ENCODE measurements around the gene TNRC6A.
"Not testable (repeated sequence)": the region's sequence is repeated elsewhere in the genome, so short reads cannot be mapped to it uniquely, and the experiment has no call there.

Gene TNRC6A

DNA sequence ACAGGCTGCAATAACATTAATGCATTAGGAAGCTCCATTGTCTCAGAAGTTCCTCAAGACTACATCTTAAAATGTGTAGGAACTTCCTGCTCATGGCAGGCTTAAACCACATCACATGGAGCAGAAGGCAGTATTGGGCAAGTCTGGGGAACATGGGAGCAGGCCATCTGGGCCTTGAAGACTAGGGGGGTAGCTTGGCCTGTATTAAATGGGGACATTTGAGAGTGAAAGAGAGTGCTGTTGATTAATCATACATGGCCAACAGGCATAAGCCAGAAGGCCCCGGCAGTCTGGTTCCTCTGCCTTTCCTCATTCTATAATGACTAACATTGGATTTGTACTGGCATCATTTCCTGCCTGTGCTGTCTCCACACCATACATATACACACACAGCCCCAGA is 91.1 kb downstream of the TNRC6A start:
- DNase-seq = peak; percentile 46

DNA sequence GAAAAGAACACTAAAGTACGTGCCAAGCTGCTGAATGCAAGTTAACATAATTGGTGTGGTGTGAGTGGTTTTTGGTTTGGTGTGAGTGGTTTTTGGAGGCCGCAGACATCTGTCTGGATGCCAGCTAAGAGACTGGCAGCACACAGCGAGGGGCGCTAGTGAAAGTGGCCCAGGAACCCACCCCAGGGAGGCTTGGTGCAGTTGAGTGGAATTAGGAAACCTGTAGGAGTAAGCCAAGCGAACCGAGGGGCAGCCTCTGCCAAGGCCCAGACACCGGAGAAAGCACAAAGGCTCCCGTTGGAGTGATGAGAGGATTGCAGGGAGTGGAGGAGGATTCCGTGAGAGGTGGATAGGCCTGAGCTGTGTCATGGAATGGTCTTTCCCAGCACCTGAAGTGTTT is 91.7 kb downstream of the TNRC6A start:
- DNase-seq = no peak

DNA sequence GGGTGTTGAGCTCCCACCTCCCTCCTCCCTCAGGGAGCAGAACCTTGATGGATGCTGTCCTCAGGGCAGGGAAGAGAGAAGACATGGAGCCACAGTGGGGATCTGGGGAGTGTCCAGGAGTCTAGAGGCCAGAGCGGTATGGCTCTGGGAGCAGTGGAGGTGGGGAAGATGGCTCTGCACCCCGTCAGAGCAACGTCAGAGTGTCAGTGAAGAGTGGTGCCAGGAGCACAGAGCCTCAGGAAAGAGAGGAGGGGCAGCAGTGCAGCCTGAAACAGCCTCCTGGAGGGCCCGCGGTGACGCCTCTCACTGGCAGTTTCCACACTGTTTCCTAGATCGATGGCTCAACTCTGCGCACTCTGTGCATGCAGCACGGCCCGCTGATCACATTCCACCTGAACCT is 93.1 kb downstream of the TNRC6A start:
- DNase-seq = no peak

DNA sequence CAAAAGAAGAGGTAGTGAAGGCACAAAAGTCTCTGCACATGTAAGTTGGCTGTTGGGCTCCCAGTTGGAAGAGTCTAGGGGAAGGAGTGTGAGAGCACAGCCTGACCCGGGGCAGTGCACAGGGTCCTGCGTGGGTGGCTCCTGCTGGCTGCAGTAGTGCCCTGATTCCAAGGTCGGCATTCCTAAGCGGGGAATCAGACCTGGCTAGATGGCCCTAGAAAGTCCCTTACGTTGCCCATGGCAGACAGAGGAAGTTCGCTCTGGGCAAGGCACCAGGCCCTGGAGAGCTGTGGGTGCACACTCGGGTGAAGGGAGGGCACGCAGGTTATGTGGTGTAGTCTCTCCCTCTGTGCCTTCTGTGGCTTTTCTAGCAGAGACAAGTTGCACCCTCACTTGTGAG is 93.5 kb downstream of the TNRC6A start:
- no peak for DNase-seq

DNA sequence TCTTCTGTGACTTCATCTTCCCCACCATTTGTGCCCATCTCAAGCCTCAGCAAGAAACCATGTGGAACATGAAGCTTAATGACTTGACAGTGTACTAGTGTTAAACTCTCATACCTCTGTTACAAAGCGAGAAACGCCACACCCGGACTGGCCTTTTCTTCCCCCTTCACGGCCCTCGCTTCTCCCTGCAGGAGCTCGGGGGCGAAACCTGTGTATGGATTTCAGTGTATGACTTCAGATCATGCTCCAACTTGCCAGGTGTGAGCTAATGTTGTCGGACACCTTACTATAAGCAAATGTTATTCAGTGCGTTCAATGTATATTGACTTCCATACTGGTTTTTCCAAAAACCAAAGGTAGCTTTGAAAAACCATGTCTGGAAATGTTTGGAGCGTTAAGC is 96.2 kb downstream of the TNRC6A start:
- DNase-seq = no peak

DNA sequence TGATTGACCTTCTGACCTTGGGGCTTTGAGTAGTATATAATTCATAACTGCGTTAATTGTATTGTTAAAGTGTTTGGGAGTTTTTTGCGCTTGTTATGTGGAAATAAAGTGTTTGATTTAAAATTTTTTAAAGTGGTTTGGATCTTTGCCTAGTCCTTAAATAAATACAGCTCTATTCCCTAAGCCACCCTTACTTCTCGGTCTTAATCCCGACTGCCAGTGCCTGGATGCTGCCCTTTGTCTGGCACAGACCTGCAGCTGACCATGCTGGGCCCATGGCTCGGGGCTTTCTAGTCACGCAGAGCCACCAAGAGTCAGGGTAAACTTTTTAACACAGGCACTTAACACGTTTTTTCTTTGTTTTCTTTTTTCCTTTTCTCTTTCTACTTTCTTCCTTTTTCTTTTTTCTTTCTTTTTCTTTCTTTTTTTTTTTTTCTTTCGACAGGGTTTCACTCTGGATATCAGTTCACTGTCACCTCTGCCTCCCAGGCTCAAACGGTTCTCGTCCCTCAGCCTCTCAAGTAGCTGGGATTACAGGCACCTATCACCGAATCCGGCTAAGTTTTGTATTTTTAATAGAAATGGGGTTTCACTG is 96.7 kb downstream of the TNRC6A start:
- DNase-seq = no peak

DNA sequence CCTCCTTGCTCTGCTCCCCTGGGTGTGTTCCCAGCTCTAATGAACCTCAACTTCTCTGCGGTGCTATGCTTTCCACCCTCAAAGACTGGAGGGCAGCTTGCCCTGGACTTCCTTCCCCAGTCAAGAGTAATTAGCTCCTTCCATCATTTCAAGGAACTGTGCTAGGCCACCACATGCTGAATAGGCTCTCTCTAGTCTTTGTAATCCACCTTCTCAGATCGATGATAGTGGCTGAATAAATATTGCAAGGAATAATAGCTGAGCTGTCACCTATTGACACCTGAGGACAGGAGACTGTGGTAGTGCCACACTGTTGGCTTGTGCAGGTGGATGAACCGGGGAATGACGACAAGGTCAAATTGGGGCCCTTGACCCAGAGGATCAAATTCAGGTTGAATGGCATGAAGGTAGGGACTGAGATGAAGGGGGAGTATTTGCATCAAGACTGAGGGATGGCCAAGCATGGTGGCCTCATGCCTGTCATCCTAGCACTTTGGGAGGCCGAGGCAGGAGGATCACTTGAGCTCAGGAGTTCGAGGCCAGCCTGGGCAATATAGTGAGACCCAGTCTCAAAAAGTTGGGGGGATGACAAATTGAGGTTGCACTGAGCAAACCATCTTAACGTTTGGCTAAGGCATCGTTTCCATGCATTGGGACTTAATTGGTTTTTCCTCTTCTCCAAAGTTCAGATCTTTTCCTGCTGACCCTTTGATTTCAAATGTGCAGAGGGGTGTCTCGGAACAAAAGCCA is 97.5 kb downstream of the TNRC6A start:
- no peak for DNase-seq

DNA sequence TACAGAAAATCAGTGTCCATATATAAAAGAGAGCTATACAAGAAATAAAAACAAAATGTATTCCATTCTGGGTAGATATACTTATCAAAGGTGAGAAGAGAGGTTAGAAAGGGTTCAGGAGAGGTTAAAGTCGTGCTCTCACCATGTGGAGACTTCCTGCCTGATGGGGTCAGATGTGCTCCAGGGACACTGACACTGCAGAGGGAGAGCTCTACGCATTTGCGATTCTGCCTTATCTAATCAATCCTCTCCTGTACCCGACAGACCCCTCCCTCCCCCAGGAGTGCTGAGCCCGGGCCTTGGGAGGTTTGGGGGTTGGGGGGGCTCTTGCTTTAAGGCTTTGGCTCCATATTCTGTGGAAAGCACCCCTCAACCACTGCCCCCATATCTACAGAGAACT is 99.7 kb downstream of the TNRC6A start:
- DNase-seq = no peak

DNA sequence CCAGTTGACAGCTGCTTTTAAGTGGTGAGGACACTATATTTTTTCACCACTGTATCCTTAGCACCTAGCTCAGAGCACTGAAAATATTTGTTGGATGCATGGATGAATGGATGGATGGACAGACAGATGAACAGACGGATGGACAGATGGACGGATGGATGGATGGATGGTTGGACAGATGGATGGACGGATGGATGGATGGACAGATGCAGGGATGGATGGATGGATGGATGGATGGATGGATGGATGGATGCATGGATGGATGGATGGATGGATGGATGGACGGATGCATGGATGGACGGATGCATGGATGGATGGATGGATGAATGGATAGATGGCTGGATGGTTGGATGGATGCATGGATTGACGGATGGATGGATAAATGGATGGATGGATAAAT is 103.9 kb downstream of the TNRC6A start:
- DNase-seq = no peak

DNA sequence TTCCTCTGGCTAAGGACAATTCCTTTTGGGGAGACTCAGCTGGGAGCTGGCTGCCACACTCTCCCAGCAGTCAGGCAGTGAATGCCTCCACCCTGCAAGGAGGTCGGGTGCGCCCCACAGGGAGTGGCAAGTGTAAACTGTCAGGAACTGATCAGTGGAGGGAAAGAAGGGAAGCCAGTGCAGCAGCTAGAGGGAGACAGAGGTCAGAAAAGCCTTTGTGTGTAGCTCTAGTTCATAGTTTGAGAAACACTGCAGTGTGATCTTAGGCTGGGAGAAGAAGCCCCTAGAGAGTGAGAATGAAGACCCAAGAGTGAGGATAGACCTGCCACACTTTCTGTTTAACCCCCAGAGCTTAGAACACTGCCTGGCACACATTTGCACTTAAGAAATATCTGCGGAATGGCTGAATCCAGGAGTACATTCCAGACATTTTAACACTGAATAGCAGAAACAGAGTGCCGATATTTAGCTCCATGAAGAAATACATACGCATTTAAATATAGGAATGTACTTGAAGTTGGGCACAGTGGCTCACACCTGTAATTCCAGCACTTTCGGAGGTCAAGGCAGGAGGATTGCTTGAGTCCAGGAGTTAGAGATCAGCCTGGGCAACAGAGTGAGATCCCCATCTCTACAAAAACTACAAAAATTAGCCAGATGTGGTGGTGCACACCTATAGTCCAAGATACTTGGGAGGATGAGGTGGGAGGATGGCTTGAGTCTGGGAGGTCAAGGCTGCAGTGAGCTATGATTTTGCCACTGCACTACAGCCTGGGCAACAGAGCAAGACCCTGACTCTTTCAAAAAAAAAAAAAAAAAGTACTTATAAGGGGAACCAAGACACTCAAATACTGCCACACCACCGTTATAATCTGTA is 105.2 kb downstream of the TNRC6A start:
- no peak for DNase-seq

DNA sequence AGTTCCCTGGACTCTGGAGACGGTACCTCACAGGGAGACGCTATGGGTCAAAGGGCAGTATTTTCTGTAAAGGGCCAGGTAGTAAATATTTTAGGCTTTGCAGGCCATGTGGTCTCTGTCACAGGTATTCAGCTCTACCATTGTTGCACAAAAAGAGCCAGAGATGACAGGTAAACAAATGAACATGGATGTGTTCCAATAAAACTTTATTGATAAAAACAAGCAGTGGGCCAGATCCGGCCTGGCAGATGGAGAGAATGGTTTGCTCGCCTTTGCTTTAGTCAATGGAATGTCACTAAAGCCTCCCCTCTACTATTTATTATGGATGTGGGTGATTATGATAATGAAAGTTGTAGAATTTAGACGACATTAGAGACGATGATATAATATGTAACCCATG is 107.4 kb downstream of the TNRC6A start:
- no peak for DNase-seq

DNA sequence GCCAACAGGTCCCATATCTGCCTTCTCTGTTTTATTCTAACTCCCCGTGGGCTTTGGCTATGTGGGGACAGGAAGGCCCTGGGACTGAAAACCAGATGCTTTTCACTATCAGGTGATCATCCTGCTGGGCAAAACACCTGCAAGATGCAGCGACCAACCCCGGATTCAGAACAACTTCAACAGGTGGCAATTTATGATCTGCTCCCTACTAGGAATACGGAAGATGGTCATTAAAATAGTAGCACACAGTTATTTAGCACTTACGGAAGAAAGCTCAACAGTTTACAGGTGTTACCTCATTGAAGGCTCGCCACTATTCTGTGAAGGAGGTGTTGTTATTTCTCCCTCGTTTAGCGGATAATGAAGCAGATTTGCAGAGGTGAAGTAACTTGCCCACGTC is 108.5 kb downstream of the TNRC6A start:
- DNase-seq = no peak

DNA sequence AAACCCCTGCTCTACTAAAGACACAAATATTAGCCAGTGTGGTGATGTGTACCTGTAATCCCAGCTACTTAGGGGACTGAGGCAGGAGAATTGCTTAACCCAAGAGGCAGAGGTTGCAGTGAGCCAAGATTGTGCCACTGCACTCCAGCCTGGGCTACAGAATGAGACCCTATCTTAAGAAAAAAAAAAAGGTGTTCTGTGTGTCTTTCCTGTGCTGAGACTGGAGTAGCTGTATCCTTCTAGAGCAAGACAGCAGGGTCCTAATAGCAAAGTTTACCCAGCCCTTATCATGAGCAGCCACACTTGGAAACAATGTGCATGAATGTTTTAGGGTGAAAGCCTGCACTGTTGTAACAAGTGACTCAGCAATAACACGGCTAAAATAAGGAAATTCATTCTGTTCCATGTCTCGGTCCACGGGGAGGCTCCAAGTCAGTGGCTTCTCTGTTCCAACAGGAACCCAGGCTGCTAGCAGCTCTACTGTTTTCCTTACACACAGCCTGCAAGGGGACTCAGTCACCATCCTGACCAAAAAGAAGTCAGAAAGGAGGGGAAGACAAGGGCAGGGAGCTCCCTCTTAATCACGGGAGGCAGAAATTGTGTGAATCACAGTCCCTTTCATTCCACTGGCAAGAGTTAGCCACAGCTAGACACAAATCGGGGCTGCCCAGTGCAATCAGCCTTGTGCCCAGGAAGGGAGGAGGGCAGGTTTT is 109.3 kb downstream of the TNRC6A start:
- DNase-seq = peak; percentile 29

DNA sequence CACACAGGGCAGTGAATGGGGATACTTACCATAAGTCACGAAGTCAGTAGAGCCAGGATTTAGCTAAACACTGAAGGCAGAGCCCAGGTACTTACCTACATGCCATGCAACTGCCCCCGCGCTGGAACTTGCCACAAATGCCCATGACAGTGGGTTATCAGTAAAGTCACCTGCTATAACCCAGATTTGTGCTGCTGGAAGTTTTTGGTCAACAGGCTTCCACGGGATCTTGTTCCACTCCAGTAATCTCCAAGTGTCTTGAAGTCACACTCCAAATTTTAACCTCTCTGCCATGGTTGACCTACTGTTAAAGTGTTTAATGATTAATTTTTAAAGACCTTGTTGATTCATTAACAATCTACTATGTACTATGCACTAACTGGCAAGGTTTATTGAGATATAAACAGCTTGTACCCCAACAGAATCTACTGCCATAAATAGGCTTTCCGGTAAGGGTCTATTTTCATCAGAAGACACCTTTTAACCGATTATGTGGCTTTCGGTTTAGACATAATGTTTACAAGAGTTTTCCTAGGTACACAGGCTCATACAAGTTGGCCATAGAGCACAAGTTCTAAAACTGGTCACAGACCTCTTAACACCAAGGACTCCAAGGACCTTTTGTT is 110.0 kb downstream of the TNRC6A start:
- no peak for DNase-seq

DNA sequence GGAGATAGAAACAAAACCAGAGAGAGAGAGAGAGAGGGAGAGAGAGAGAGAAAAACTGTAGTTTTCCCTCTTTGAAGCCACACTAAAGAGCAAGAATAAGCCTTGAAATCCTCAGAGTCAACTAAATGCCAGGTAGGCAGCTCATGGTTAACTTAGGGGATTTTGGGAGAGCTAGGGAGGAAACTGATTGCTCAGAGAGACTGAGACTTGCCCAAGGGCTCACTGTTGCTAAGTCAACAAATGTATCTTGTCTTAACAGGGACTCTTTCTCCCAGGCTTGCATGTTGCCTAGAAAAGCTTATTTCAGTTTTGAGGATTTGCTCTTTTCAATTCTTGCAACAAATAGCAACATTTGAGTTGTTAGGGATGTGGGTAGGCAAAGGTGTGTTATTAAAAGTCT is 111.8 kb downstream of the TNRC6A start:
- DNase-seq = no peak

DNA sequence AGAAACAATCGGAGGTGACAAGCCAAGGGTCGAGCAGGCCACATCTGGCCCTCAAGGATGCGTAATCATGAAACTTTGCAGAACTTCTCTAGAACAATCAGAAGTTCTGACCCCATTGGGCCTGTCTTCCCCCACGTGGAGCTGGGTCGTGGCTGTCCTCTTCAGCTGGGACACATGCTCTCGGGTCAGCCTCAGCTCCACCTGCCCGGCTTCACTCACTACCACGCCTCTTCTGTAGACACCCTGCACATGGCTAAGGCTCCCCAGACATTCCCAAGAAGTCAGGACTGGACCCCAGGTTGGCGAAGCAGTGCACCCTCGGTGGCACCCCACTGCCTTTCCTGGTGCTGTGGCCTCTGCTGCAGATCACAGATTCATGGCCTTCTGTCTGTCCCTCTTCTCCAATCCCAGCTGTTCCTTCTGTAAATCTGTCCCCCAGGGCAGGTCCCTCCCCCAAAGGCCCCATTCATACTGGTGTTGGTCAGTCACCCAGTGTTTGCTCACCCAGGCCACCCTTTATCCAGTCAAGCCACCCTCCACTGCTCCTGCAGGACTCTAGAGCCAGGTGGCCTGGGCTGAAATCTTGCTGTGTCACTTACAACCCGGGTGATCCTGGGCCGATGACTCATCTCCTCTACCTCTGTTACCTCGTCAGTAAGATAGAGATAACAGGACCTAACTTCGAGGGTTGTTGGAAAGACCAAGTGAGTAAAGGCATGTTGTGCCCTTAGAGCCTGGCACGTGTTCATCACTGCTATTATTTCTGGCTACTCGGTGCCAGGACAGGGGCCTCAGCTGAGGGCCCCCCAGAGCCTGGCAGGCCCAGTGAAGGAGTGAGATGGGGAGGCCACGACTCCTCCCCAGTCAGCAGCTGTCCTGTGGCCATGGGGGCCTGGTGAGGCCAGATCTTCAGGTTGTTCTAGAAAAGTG is 114.9 kb downstream of the TNRC6A start:
- DNase-seq = no peak

DNA sequence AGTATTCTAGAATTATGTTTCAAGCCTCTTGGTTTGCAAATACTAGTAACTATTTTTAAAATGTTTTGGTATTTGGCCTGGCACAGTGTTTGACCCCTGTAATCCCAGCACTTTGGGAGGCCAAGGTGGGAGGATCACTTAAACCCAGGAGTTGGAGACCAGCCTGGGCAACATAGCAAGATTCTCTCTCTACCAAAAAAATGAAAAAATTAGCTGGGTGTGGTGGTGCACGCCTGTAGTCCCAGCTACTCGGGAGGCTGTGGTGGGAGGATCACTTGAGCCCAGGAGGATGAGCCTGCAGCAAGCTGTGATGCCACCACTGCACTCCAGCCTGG is 115.5 kb downstream of the TNRC6A start:
- DNase-seq = not testable (repeated sequence)

DNA sequence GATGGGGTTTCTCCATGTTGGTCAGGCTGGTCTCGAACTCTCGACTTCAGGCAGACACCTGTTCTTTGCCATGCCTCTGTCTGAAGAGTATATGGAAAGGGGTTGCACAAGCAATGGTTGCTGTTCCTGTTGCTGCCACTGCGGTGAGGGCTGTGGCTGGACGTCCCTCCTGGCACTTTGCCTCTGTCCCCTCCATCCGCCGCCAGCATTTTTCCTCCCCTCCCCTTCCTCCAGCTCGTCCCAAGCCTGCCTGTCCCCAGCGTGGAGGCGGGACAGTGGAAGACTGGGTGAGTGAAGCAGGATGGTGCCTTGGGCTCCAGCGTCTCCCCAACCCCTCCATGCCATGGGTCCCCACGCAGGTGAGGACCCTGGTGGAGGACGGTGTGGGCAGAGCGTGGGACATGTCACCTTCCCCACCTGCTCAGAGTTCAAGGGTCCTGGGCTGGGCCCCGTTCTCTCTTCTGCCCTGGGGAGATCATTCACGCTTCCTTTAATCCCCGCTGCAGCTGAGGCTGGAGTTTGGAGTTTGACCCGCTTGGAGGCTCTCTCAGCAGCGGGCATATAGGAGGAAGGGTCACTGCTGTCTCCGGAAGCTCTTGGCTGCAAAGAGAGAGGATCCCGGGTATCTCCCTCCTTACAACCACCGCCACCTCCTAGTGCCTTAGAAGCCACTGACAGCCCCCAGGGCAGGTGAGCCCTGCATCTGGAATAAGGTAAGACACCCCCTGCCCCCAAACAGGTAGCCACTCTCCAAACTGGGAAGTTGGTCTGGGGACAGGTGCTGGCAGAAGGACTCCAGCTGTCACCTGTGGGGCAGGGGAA is 116.5 kb downstream of the TNRC6A start, which contains the start of gene SLC5A11:
TSS of gene SLC5A11 (plus strand) at position 238 of the 822 bp plus-strand sequence. CDS start 12,681 bp downstream, outside the sequence.
- no peak for DNase-seq

DNA sequence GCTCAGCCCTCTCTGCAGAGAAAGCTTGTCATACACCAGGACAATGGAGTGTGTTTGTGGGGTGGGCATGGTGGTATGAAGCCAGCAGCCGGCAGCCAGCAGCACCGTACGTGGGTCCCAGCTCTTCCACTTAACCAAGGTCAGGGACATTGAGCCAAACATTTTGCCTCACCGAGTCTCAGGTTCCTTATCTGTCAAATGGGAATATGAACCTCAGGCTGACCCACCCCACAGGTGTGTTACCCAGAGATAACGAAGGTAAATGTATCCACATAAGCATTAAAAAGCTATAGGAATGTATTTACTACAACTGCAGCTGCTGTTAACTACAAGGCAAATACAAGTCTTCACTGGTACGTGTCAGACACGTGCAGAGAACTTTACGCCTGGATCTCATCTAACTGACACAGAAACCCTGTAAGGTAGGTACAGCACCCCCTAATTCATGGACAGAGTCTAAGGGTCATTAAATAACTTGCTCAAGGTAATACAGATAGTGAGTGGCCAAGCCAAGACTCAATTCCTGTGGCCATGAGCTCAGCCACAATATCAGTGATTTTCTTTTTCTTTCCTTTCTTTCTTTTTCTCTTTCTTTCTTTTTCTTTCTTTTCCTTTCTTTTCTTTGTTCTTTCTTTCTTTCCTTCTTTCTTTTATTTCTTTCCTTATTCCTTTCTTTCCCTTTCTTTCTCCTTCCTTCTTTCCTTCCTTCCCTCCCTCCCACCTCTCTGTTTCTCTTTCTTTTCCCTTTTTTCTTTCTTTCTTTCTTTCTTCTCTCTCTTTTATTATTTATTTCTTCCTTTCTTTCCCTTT is 117.3 kb downstream of the TNRC6A start:
- DNase-seq = no peak

DNA sequence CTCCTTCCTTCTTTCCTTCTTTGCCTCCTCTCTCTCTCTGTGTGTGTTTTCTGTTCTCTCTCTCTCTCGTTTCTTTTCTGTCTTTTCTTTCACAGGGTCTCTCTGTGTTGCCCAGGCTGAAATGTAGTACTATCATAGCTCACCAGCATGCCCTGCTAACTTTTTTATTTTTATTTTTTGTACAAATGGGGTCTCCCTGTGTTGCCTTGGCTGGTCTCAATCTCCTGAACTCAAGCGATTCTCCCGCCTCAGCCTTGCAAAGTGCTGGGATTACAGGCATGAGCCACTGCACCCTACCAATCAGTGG is 117.9 kb downstream of the TNRC6A start:
- no peak for DNase-seq

Data from suppressor macrophage treated with lipopolysaccharide for 4 hours (primary cell).